ENCODE measurements around the gene STIM1. TPM values are rescaled to one million over a fixed set of nuclear protein-coding genes. Genes with fewer than 3 reads are reported as not detected.
A peak's percentile ranks its signal among the peaks of the same experiment; 100 is the strongest.

The STIM1 gene
- total RNA-seq, 1 donor from 2014 or later = 82.6 TPM

- no peak for DNase-seq (ENCODE audit: low read depth)
Measured at GRCh38 chr11:3916962-3917361, 61.5 kb downstream of the STIM1 start.

GRCh38 chr11:3920148-3920852 is 64.8 kb downstream of the STIM1 start:
- peak; percentile 49 for DNase-seq (ENCODE audit: low read depth)

- DNase-seq (ENCODE audit: low read depth) = no peak
Measured at GRCh38 chr11:3922056-3922455, 66.6 kb downstream of the STIM1 start.

GRCh38 chr11:3925513-3925912 is 70.0 kb downstream of the STIM1 start:
- no peak for DNase-seq (ENCODE audit: low read depth)

GRCh38 chr11:3926458-3927095 is 71.1 kb downstream of the STIM1 start:
- no peak for DNase-seq (ENCODE audit: low read depth)

- no peak for DNase-seq (ENCODE audit: low read depth)
Measured at GRCh38 chr11:3927129-3927796, 71.8 kb downstream of the STIM1 start.

- no peak for DNase-seq (ENCODE audit: low read depth)
Measured at GRCh38 chr11:3929232-3929631, 73.8 kb downstream of the STIM1 start.

GRCh38 chr11:3929649-3930048 is 74.2 kb downstream of the STIM1 start:
- peak; percentile 69 for DNase-seq (ENCODE audit: low read depth)

- no peak for DNase-seq (ENCODE audit: low read depth)
Measured at GRCh38 chr11:3932698-3933097, 77.2 kb downstream of the STIM1 start.

- DNase-seq (ENCODE audit: low read depth) = no peak
Measured at GRCh38 chr11:3933165-3933628, 77.7 kb downstream of the STIM1 start.

GRCh38 chr11:3934658-3935057 is 79.2 kb downstream of the STIM1 start:
- no peak for DNase-seq (ENCODE audit: low read depth)

GRCh38 chr11:3936517-3936916 is 81.1 kb downstream of the STIM1 start:
- no peak for DNase-seq (ENCODE audit: low read depth)

- peak; percentile 85 for DNase-seq (ENCODE audit: low read depth)
Measured at GRCh38 chr11:3939211-3939610, 83.7 kb downstream of the STIM1 start.

GRCh38 chr11:3939651-3940190 is 84.3 kb downstream of the STIM1 start:
- DNase-seq (ENCODE audit: low read depth) = peak; percentile 80

GRCh38 chr11:3942160-3942955 is 86.9 kb downstream of the STIM1 start:
- no peak for DNase-seq (ENCODE audit: low read depth)

GRCh38 chr11:3942956-3943497 is 87.6 kb downstream of the STIM1 start:
- peak; percentile 83 for DNase-seq (ENCODE audit: low read depth)

GRCh38 chr11:3944198-3944597 is 88.7 kb downstream of the STIM1 start:
- DNase-seq (ENCODE audit: low read depth) = peak; percentile 63

GRCh38 chr11:3946455-3947017 is 91.1 kb downstream of the STIM1 start:
- no peak for DNase-seq (ENCODE audit: low read depth)

GRCh38 chr11:3947061-3947460 is 91.6 kb downstream of the STIM1 start:
- DNase-seq (ENCODE audit: low read depth) = peak; percentile 26

- DNase-seq (ENCODE audit: low read depth) = no peak
Measured at GRCh38 chr11:3949125-3949524, 93.7 kb downstream of the STIM1 start.

- peak; percentile 82 for DNase-seq (ENCODE audit: low read depth)
Measured at GRCh38 chr11:3950996-3951660, 95.7 kb downstream of the STIM1 start.
